Measurements from ENCODE around the gene FN3K.

FN3K gene

DNA sequence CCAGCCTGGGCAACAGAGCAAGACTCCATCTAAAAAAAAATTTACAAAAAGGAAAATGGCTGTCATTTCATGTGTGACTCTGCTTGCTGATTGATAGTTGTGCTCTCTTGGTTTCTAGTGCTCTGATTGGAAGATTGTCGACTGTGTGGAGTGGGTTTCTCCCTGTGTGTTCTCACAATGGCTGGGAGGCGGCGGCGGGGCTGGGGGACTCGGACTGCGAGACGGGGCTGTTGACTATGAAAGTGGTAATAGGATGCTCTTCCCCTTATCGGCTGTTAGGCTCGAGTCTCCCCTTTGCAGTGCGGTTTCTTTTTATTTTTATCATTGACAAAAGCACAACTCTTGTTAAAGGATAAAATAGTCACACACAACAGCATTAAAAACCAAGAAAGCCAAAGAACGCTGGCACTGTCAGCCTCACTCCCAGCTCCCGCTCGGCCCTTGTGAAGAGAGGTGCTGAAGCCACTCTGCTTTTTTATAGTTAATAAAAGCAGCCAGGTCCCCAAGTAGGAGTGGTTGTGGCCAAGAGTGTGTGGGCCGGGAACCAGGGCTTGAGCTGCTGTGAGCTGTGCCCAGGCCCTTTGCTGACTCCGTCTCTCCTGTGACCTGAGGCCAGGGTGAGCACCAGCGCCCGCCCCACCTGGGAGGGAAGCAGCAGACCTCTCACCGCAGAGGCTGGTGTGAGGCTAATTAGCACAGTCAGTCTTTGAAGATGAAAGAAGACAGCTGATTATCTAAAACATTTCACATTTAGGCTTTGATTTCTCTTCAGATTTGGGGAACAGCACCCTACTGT, 53.0 kb downstream of the FN3K start:
- ChIA-PET CTCF (interaction anchor here (1.4 kb wide), 1 partner anchor 127 kb away, joined by 3 read pairs; no protein-coding TSS in a partner anchor), POLR2A (no interaction called here)
- TF ChIP-seq, protein P1, sequence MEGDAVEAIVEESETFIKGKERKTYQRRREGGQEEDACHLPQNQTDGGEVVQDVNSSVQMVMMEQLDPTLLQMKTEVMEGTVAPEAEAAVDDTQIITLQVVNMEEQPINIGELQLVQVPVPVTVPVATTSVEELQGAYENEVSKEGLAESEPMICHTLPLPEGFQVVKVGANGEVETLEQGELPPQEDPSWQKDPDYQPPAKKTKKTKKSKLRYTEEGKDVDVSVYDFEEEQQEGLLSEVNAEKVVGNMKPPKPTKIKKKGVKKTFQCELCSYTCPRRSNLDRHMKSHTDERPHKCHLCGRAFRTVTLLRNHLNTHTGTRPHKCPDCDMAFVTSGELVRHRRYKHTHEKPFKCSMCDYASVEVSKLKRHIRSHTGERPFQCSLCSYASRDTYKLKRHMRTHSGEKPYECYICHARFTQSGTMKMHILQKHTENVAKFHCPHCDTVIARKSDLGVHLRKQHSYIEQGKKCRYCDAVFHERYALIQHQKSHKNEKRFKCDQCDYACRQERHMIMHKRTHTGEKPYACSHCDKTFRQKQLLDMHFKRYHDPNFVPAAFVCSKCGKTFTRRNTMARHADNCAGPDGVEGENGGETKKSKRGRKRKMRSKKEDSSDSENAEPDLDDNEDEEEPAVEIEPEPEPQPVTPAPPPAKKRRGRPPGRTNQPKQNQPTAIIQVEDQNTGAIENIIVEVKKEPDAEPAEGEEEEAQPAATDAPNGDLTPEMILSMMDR (IDR thresholded peaks at IDR 0.05; ENCODE audit: control extremely low read depth, extremely low read depth, low read depth, missing control alignments), result no peak
- no peak for DNase-seq (ENCODE audit: extremely low spot score)

DNA sequence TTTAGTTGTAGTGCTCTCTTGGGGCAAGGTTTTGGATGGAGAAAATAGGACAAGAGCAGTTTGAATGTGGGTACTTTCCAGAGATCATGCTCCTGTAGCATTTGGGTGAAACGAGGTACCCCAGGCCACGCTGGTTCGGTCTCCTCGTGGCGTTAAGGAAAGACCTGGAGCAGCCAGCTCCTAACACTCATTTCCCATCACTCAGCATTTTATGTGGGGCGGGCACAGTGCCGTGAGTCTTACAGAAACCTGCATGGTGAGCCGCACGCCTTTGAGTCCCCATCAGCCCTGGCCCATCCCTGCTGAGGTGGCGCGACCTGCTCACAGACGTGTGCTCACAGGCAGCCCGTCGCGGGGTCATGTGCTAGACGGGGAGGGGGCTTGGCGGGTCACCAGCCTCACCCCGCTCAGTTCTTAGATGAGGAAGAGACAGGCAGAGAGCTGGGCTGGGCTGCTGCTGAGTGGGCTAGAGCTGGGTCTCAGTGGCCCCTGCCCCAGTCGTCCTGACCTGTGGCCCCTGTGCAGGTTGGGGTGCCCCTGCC, 53.7 kb downstream of the FN3K start:
- CTCF ChIA-PET, result interaction anchor here (1.4 kb wide), 1 partner anchor 126 kb away, joined by 3 read pairs; no protein-coding TSS in a partner anchor
- POLR2A ChIA-PET, result no interaction called here
- TF ChIP-seq, protein P1 (IDR thresholded peaks at IDR 0.05; ENCODE audit: control extremely low read depth, extremely low read depth, low read depth, missing control alignments), result no peak
- no peak for DNase-seq (ENCODE audit: extremely low spot score)

DNA sequence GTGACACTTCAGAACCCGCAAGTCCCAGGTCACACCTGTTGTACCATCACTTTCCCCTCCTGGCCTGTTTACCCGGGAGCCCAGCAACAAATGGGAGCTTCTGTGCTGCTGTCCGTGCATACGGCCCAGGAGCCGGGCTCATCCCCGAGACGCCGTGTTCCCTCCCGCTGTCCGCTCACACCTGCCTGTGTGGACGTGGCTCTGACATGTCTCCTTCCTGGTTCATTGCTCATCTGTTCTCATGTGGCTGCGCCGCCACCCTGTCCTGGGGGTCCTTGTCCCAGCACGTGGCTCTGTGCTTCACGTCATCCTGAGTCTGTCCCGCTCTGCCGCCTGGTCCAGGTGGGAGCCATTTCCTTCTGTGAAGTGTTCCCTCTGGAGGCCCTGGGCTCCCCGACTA, 54.4 kb downstream of the FN3K start:
- CTCF ChIA-PET, result interaction anchor here (1.4 kb wide), 1 partner anchor 125 kb away, joined by 3 read pairs; no protein-coding TSS in a partner anchor
- POLR2A ChIA-PET, result no interaction called here
- TF ChIP-seq, protein P1 (IDR thresholded peaks at IDR 0.05; ENCODE audit: control extremely low read depth, extremely low read depth, low read depth, missing control alignments), result no peak

DNA sequence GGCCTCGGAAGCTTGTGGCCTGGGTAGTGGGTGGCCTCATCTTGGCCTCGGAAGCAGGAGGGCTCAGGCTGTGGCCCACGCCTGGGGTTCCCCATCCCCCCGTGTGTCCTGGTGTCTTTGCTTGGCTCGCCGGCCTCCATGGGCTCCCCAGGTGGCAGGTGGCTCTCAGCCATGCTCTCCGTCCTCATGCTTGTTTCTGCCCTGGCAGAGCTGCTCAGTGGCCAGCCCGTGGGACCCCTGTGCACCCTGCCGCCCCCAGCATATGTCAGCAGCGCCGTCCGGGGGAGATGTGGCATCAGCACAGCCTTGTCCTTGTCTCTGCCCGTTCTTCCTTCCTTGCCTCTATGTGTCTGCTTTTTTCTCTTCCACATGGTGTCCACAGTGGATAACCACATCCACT, 55.0 kb downstream of the FN3K start:
- TF ChIP-seq, protein P1 (IDR thresholded peaks at IDR 0.05; ENCODE audit: control extremely low read depth, extremely low read depth, low read depth, missing control alignments), result no peak
- CTCF ChIA-PET, result interaction anchor here (1.4 kb wide), 1 partner anchor 8 kb away, joined by 4 read pairs; no protein-coding TSS in a partner anchor
- DNase-seq (ENCODE audit: extremely low spot score), result no peak
- POLR2A ChIA-PET, result no interaction called here

More for the DNA sequence above, 54.4 kb downstream of the FN3K start:
- DNase-seq (ENCODE audit: extremely low spot score), result no peak

DNA sequence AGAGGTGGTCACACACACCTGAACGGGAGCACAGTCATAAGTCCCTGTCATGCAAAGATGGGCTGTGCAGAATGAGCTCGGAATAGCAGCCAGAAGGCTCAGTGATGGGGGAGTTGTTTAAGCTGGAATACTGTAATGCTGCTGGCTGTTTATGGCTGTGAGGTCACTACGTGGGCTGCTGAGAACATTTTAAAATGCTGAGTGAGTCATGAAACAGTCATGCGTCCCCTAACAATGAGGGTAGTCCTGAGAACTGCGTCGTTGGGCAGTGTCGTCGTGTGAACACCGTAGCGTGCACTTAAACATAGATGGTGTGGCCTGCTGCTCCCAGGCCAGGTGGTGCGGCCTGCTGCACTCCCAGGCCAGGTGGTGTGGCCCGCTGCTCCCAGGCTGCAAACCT, 56.1 kb downstream of the FN3K start:
- DNase-seq (ENCODE audit: extremely low spot score), result no peak
- TF ChIP-seq, protein P1 (IDR thresholded peaks at IDR 0.05; ENCODE audit: control extremely low read depth, extremely low read depth, low read depth, missing control alignments), result no peak
- POLR2A ChIA-PET, result no interaction called here
- CTCF ChIA-PET, result interaction anchor here (1.4 kb wide), 1 partner anchor 10 kb away, joined by 4 read pairs; no protein-coding TSS in a partner anchor

DNA sequence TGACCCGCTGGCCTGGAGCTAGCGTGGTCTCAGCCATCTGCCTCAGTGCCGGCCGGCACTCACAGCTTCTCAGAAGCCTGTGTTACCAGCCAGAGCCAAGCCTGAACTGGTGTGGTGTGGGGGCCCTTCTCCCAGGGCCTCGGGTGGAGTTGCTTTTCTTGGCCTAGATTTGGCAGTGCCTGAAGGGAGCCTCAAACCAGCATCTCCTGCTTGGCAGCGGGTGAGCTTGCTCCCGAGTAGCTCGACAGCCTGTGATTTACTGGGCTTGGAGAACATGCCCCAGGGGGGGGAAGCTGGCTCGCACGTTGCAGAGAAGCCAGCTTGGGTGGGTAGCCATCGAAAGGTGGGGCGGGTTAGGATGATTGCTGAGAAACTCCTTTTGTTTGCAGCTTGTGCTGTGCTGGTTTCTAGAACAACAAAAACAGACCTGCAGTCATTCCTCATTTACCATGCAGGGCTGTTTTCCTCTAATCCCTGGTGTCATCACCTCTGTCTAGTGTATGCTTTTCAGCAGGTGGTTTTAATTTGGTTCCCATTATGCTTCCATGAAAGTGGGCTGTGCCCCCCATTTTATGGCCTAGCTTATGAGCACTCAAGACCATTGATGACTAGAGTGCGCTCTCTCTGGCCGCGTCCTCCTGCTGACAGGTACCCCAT, 58.7 kb downstream of the FN3K start:
- no peak for DNase-seq (ENCODE audit: extremely low spot score)
- POLR2A ChIA-PET, result no interaction called here

More for the DNA sequence above, 58.7 kb downstream of the FN3K start:
- TF ChIP-seq, protein P1 (IDR thresholded peaks at IDR 0.05; ENCODE audit: control extremely low read depth, extremely low read depth, low read depth, missing control alignments), result no peak
- CTCF ChIA-PET, result interaction anchor here (0.7 to 1.6 kb wide), 3 partner anchors 13 to 24 kb away, joined by 3 to 7 read pairs (median 4); no protein-coding TSS in a partner anchor
